HG02943 (cell line): ENCODE results near the gene AMOTL1.

Experiments used
- ATAC-seq: cut with Tn5 transposase; IDR thresholded peaks from one replicate; pipeline ENCODE4 v1.9.1; 2021; ENCODE audit warnings: mild to moderate bottlenecking, low read depth, moderate library complexity; ENCODE audit not compliant: unreplicated experiment

AMOTL1 gene

GRCh38 chr11:94741022-94741679 is 27.0 kb upstream of the AMOTL1 start:
- ATAC-seq: no peak

GRCh38 chr11:94742665-94743064 is 25.5 kb upstream of the AMOTL1 start:
- no peak for ATAC-seq

- ATAC-seq: no peak
These were observed 21.4 kb upstream of the AMOTL1 start for GRCh38 chr11:94746721-94747120.

- no peak for ATAC-seq
These were observed 21.0 kb upstream of the AMOTL1 start for GRCh38 chr11:94747146-94747545.

GRCh38 chr11:94747601-94748041 is 20.5 kb upstream of the AMOTL1 start:
- ATAC-seq: no peak

GRCh38 chr11:94749369-94749768 is 18.8 kb upstream of the AMOTL1 start:
- ATAC-seq: no peak

GRCh38 chr11:94750319-94751217 is 17.6 kb upstream of the AMOTL1 start:
- no peak for ATAC-seq

- ATAC-seq: no peak
These were observed 16.9 kb upstream of the AMOTL1 start for GRCh38 chr11:94751218-94751609.

- no peak for ATAC-seq
These were observed 16.4 kb upstream of the AMOTL1 start for GRCh38 chr11:94751786-94752185.

- no peak for ATAC-seq
These were observed 14.5 kb upstream of the AMOTL1 start for GRCh38 chr11:94753630-94754029.

GRCh38 chr11:94754335-94754734 is 13.8 kb upstream of the AMOTL1 start:
- no peak for ATAC-seq

GRCh38 chr11:94754819-94755218 is 13.3 kb upstream of the AMOTL1 start:
- ATAC-seq: no peak

GRCh38 chr11:94755494-94755893 is 12.7 kb upstream of the AMOTL1 start:
- no peak for ATAC-seq

GRCh38 chr11:94757037-94757735 is 11.0 kb upstream of the AMOTL1 start:
- no peak for ATAC-seq

GRCh38 chr11:94758666-94759065 is 9.5 kb upstream of the AMOTL1 start:
- ATAC-seq: no peak

- ATAC-seq: no peak
These were observed 8.6 kb upstream of the AMOTL1 start for GRCh38 chr11:94759522-94759921.

GRCh38 chr11:94760296-94760695 is 7.9 kb upstream of the AMOTL1 start:
- ATAC-seq: no peak

- no peak for ATAC-seq
These were observed 5.9 kb upstream of the AMOTL1 start for GRCh38 chr11:94762208-94762607.

- no peak for ATAC-seq
These were observed 5.2 kb upstream of the AMOTL1 start for GRCh38 chr11:94762995-94763394.

- no peak for ATAC-seq
These were observed 1.4 kb upstream of the AMOTL1 start for GRCh38 chr11:94766713-94767206.

GRCh38 chr11:94767291-94767690 is 865 bp upstream of the AMOTL1 start:
- ATAC-seq: no peak
